HG02885 (cell line): ENCODE data around the gene GKN1.

Experiments used
- ATAC-seq: cut with Tn5 transposase; IDR thresholded peaks from one replicate; pipeline ENCODE4 v1.9.1; 2021; ENCODE audit warnings: mild to moderate bottlenecking; ENCODE audit not compliant: unreplicated experiment, poor library complexity

The GKN1 gene

GRCh38 chr2:68974251-68974650 lies at the start of gene GKN1:
Gene GKN1 (plus strand): TSS chr2:68974636. CDS start chr2:68974678, 42 bp downstream.
- no peak for ATAC-seq

- ATAC-seq, result peak; percentile 62
Observed at GRCh38 chr2:68925295-68925896, 49.0 kb upstream of the GKN1 start.

GRCh38 chr2:68926796-68927195 lies 47.6 kb upstream of the GKN1 start:
- ATAC-seq, result no peak

GRCh38 chr2:68931149-68931711 lies 43.2 kb upstream of the GKN1 start:
- no peak for ATAC-seq

- no peak for ATAC-seq
Observed at GRCh38 chr2:68931799-68932198, 42.6 kb upstream of the GKN1 start.

GRCh38 chr2:68932402-68932801 lies 42.0 kb upstream of the GKN1 start:
- no peak for ATAC-seq

GRCh38 chr2:68934021-68934420 lies 40.4 kb upstream of the GKN1 start:
- ATAC-seq, result no peak

GRCh38 chr2:68935471-68935870 lies 39.0 kb upstream of the GKN1 start:
- no peak for ATAC-seq

GRCh38 chr2:68936427-68936826 lies 38.0 kb upstream of the GKN1 start:
- no peak for ATAC-seq

- ATAC-seq, result no peak
Observed at GRCh38 chr2:68936889-68937288, 37.5 kb upstream of the GKN1 start.

- no peak for ATAC-seq
Observed at GRCh38 chr2:68937346-68938055, 36.9 kb upstream of the GKN1 start.

- ATAC-seq, result no peak
Observed at GRCh38 chr2:68938938-68939337, 35.5 kb upstream of the GKN1 start.

GRCh38 chr2:68939962-68940361 lies 34.5 kb upstream of the GKN1 start:
- no peak for ATAC-seq

GRCh38 chr2:68940369-68940768 lies 34.1 kb upstream of the GKN1 start:
- no peak for ATAC-seq

GRCh38 chr2:68942827-68943226 lies 31.6 kb upstream of the GKN1 start:
- no peak for ATAC-seq

- ATAC-seq, result peak; percentile 62
Observed at GRCh38 chr2:68943581-68944568, 30.6 kb upstream of the GKN1 start.

- no peak for ATAC-seq
Observed at GRCh38 chr2:68946117-68946516, 28.3 kb upstream of the GKN1 start.

GRCh38 chr2:68948710-68949109 lies 25.7 kb upstream of the GKN1 start:
- ATAC-seq, result no peak

- ATAC-seq, result no peak
Observed at GRCh38 chr2:68951899-68952298, 22.5 kb upstream of the GKN1 start.

- ATAC-seq, result no peak
Observed at GRCh38 chr2:68952887-68953521, 21.4 kb upstream of the GKN1 start, which contains the start of gene GKN2. Gene GKN2 (minus strand): TSS chr2:68952893. CDS start chr2:68952861, 32 bp downstream.
